ENCODE results near the gene ADAMTS4.
"Not testable (repeated sequence)": the region's sequence is repeated elsewhere in the genome, so short reads cannot be mapped to it uniquely, and the experiment has no call there.

ADAMTS4 gene

GRCh38 chr1:161226320-161226711, 27.5 kb upstream of the ADAMTS4 start:
- peak overlapping the region; percentile 72 for H3K4me2 ChIP-seq
- H3K27me3 ChIP-seq (ENCODE audit: insufficient read depth, low read depth), result no peaks in the 10 kb centered on the region
- H3K36me3 ChIP-seq (ENCODE audit: insufficient read depth), result peaks cover 3% of the 10 kb centered on the region; the same call in 1 of the 2 replicates
- peak overlapping the region; percentile 62 for H3K27ac ChIP-seq
- H2AFZ ChIP-seq (ENCODE audit: low read depth), result peak overlapping the region; percentile 69
- H3K79me2 ChIP-seq (ENCODE audit: insufficient read depth, low read depth), result peaks cover 10% of the 10 kb centered on the region
- H3K4me3 ChIP-seq (IDR thresholded peaks at IDR 0.05; ENCODE audit: insufficient read depth, low read depth, low read length), result peak overlapping the region; percentile 100
- H4K20me1 ChIP-seq (ENCODE audit: insufficient read depth), result no peaks in the 10 kb centered on the region
- TF ChIP-seq CTCF (conservative IDR thresholded peaks at IDR 0.05; ENCODE audit: low read depth, low read length), result no peak
- H3K4me1 ChIP-seq (ENCODE audit: low read depth, poor library complexity, severe bottlenecking), result peaks cover 23% of the 10 kb centered on the region
- peak overlapping the region; percentile 79 for H3K9ac ChIP-seq

GRCh38 chr1:161225534-161226319, 26.9 kb upstream of the ADAMTS4 start, which contains the start of gene TOMM40L:
TOMM40L (plus strand) TSS chr1:161226060; CDS start chr1:161226490, 430 bp downstream.
- peak within 1 kb of the TSS; percentile 79 for H3K9ac ChIP-seq
- peak; percentile 95 for TF ChIP-seq CTCF (conservative IDR thresholded peaks at IDR 0.05; ENCODE audit: low read depth, low read length)
- peak within 1 kb of the TSS; percentile 70 for H2AFZ ChIP-seq (ENCODE audit: low read depth)
- no peaks in the 10 kb centered on the region for H3K27me3 ChIP-seq (ENCODE audit: insufficient read depth, low read depth)
- peaks cover 3% of the 10 kb centered on the region; the same call in 1 of the 2 replicates for H3K36me3 ChIP-seq (ENCODE audit: insufficient read depth)
- peaks cover 23% of the 10 kb centered on the region for H3K4me1 ChIP-seq (ENCODE audit: low read depth, poor library complexity, severe bottlenecking)
- H3K79me2 ChIP-seq (ENCODE audit: insufficient read depth, low read depth), result peaks cover 10% of the 10 kb centered on the region
- H3K27ac ChIP-seq, result peak within 1 kb of the TSS; percentile 62
- peak within 1 kb of the TSS; percentile 100 for H3K4me3 ChIP-seq (IDR thresholded peaks at IDR 0.05; ENCODE audit: insufficient read depth, low read depth, low read length)
- H4K20me1 ChIP-seq (ENCODE audit: insufficient read depth), result no peaks in the 10 kb centered on the region
- peak within 1 kb of the TSS; percentile 72 for H3K4me2 ChIP-seq

GRCh38 chr1:161225178-161225533, 26.3 kb upstream of the ADAMTS4 start:
- Histone ChIP-seq H3K9ac (no peak overlapping the region), H4K20me1 (ENCODE audit: insufficient read depth) (no peaks in the 10 kb centered on the region), H3K4me2 (peak overlapping the region; percentile 57), H3K27me3 (ENCODE audit: insufficient read depth, low read depth) (no peaks in the 10 kb centered on the region), H3K4me1 (ENCODE audit: low read depth, poor library complexity, severe bottlenecking) (peaks cover 23% of the 10 kb centered on the region), H2AFZ (ENCODE audit: low read depth) (peak overlapping the region; percentile 70), H3K36me3 (ENCODE audit: insufficient read depth) (peaks cover 3% of the 10 kb centered on the region; the same call in 1 of the 2 replicates), H3K27ac (peak overlapping the region; percentile 16), H3K79me2 (ENCODE audit: insufficient read depth, low read depth) (peaks cover 10% of the 10 kb centered on the region), H3K4me3 (IDR thresholded peaks at IDR 0.05; ENCODE audit: insufficient read depth, low read depth, low read length) (no peak overlapping the region)
- TF ChIP-seq CTCF (conservative IDR thresholded peaks at IDR 0.05; ENCODE audit: low read depth, low read length), result no peak

- not testable (repeated sequence) for H4K20me1 ChIP-seq (ENCODE audit: insufficient read depth); H3K27me3 ChIP-seq (ENCODE audit: insufficient read depth, low read depth); H3K27ac ChIP-seq; H3K79me2 ChIP-seq (ENCODE audit: insufficient read depth, low read depth); H3K4me3 ChIP-seq (IDR thresholded peaks at IDR 0.05; ENCODE audit: insufficient read depth, low read depth, low read length); H3K9ac ChIP-seq; H3K36me3 ChIP-seq (ENCODE audit: insufficient read depth)
- peak overlapping the region; percentile 70; the same call in 1 of the 2 replicates for H2AFZ ChIP-seq (ENCODE audit: low read depth)
- peak overlapping the region; percentile 57 for H3K4me2 ChIP-seq
- H3K4me1 ChIP-seq (ENCODE audit: low read depth, poor library complexity, severe bottlenecking), result peaks cover 23% of the 10 kb centered on the region
Observed at GRCh38 chr1:161224695-161225087, 25.8 kb upstream of the ADAMTS4 start.

All from KMS-11 (cell line).